Cardiac fibroblast (primary cell): ENCODE measurements around the gene OPA1.

ENCODE experiments used
- DNase-seq, 2 donors: peaks; one replicate each; pipeline versions ENCODE4 v3.0.0 to v3.0.0-alpha.2; 2010; ENCODE audit warnings: low read depth in 2 of 2
- H3K4me3 ChIP-seq, 2 donors: replicated peaks in 1 of 2; 1 replicate in 1 of 2; 2 replicates in 1 of 2; pipeline ENCODE4 v1.5.1; 2011; ENCODE audit warnings: low read depth in 2 of 2, low read length in 2 of 2, mild to moderate bottlenecking in 2 of 2, moderate library complexity in 1 of 2
- TF ChIP-seq, protein P1 (sequence below): IDR thresholded peaks from one replicate; pipeline ENCODE4 v1.5.1; 2011; ENCODE audit warnings: low read depth, mild to moderate bottlenecking, low read length, inconsistent platforms

OPA1 gene

DNA sequence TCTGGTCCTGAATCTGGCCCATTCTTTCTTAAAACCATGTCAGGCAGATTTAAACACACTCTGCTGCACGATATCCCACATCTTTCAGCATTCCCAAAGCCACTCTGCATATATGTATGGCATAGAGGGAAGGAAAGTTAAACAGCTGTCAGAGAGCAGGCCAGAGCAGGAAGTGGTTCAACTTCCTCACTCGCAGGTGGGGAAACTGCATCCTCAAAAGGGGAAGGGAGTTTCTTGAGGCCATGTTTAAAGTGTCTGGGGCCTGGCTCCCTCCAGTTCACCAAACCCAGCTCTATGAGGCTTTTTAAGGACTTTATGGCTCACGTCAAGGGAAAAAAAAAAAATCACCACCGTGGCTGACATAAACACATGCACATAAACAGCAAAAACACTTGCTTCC lies 123.1 kb downstream of the OPA1 start:
- TF ChIP-seq, protein P1, sequence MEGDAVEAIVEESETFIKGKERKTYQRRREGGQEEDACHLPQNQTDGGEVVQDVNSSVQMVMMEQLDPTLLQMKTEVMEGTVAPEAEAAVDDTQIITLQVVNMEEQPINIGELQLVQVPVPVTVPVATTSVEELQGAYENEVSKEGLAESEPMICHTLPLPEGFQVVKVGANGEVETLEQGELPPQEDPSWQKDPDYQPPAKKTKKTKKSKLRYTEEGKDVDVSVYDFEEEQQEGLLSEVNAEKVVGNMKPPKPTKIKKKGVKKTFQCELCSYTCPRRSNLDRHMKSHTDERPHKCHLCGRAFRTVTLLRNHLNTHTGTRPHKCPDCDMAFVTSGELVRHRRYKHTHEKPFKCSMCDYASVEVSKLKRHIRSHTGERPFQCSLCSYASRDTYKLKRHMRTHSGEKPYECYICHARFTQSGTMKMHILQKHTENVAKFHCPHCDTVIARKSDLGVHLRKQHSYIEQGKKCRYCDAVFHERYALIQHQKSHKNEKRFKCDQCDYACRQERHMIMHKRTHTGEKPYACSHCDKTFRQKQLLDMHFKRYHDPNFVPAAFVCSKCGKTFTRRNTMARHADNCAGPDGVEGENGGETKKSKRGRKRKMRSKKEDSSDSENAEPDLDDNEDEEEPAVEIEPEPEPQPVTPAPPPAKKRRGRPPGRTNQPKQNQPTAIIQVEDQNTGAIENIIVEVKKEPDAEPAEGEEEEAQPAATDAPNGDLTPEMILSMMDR: no peak
- no peak for DNase-seq
- H3K4me3 ChIP-seq: no peak overlapping the region

DNA sequence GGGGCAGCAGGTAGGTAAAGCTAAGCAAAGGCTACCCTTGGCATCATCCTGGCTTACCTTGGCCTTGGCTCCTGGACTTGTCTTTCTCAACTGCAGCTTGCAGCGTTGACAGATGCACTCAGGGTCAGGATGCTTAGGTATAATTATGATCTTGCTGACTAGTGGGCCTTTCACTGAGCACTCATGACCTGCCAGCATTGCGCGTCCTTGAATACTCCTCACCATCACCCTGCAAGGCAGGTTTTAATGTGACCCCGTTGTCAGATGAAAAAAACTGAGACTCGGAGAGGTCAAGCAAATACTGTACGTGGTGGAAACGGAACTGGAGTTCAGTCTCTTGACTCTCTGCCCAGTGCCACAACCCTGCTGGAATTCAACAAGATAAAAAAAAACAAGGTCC lies 126.7 kb downstream of the OPA1 start:
- no peak for DNase-seq
- TF ChIP-seq, protein P1: no peak
- H3K4me3 ChIP-seq: no peak overlapping the region

DNA sequence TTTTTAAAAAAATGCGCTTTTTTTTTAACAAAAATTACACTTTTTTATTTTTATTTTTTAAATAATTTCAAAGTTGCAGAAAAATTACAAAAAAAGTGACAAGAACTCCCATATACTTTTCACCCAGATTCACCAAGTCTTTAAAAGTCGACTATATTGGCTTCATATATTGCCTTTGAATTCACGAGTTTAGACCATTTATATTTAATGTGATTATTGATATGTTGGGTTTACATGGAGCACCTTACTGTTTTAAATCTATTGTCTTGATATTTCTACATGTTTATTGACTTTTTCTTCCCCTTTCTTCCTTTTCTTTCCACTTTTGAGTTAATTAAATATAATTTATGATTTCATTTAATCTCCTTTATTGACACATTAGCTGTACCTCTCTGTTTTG lies 127.2 kb downstream of the OPA1 start:
- no peak overlapping the region for H3K4me3 ChIP-seq
- TF ChIP-seq, protein P1: no peak
- no peak for DNase-seq

DNA sequence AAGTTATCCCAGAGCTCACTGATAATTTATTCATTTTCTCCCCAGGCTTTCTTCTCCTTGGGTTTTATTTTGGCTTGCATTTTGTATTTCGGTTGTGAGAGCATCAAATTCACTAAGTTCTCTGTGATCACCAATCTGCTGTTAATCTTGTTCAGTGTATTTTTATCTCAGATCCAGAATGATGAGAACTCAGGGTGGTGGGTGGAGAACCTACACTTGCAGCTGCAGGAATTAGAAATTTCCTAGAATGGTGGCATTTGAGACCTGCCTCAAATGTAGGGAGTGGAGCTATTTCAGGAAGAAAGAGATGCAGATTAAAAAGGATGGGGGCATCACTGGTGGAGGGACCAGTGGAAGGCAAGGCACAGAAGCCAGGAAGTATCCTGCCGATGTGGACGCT lies 129.6 kb downstream of the OPA1 start:
- H3K4me3 ChIP-seq: no peak overlapping the region
- DNase-seq: no peak
- TF ChIP-seq, protein P1: no peak

DNA sequence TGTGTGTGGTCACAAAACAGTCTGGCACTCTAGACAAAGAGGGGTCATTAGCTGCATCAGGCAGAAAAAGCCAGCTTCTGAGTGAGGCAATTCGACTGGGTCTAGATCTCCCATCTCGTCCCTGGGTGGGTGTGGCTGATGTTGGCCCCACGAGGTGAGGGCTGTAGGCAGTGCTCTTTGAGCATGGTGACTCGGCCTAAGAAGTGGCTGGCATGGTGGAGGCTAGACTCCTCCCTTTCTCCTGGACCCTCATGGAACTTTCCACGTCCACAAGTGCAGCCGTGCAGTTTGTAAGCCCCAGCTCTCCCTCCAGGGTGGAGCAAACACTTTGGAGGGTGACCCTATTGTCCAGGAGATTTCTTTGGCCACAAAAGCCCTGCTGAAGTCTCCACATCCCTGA lies 134.1 kb downstream of the OPA1 start:
- H3K4me3 ChIP-seq: no peak overlapping the region
- DNase-seq: no peak
- TF ChIP-seq, protein P1: no peak

DNA sequence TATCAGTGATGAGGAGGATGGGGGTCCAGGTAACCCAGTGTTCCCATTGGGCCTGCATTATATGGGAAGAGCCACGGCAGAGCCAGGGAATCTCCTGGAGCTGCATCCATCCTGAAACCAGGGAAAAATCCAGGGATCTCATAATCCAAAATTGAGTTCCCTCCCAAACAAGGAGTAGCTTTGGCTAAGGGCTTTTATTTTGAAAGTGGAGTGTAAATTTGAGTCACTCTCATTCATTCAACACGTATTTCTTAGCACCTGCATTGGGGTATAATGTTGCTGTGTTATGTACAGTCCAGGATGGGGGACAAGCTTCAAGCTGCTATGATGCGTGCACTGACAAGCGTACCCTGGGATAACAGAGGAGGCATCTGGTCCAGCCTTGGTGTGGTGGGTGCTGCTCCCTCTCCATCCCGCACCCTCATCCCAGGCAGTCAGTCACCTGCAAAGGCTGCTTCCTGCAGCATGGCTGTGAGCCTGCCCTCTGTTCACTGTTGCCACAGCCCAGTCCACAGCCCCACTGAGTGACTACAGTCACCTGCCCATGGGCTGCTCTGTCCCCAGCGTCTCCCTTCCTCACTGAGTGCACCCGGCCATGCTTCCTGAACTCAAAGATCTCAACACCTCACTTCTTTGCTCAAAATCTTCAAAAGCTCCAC lies 135.6 kb downstream of the OPA1 start:
- no peak overlapping the region for H3K4me3 ChIP-seq
- TF ChIP-seq, protein P1: no peak
- no peak for DNase-seq

DNA sequence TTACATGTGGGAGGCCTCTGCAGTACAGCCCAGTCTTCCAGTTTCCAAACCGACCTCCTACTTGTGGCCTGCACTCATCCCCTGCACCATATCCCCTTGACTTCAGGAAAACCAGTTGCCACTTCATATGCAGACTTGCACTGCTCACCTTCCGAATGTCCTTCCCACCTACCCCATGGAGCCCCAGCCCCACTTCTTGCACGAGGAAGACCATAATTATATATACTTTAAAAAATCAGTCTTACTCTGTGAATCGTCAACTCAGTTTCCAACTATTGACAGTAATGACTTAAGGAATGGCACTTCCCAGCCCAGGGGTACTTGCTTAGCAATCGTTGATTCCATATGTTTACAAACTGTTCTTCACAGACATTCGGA lies 136.1 kb downstream of the OPA1 start:
- no peak overlapping the region for H3K4me3 ChIP-seq
- TF ChIP-seq, protein P1: no peak

More for the DNA sequence above, 136.1 kb downstream of the OPA1 start:
- no peak for DNase-seq
